ENCODE measurements around the gene DHX15. TPM values are rescaled to one million over a fixed set of nuclear protein-coding genes. Genes with fewer than 3 reads are reported as not detected.

DHX15 gene
- total RNA-seq, 1 donor from 2014 or later = 190 TPM

GRCh38 chr4:24495388-24495787 lies 89.0 kb downstream of the DHX15 start:
- Mint-ChIP-seq H3K27ac (no peak overlapping the region), H3K4me3 (no peak overlapping the region), H3K36me3 (no peaks in the 10 kb centered on the region), H3K4me1 (no peaks in the 10 kb centered on the region), H3K9me3 (no peaks in the 10 kb centered on the region), H3K27me3 (ENCODE audit: low read depth) (peaks cover 38% of the 10 kb centered on the region)
- DNase-seq (ENCODE audit: low spot score in 2 of 2, unreplicated experiment in 2 of 2) = no peak
- TF ChIP-seq, protein P1, sequence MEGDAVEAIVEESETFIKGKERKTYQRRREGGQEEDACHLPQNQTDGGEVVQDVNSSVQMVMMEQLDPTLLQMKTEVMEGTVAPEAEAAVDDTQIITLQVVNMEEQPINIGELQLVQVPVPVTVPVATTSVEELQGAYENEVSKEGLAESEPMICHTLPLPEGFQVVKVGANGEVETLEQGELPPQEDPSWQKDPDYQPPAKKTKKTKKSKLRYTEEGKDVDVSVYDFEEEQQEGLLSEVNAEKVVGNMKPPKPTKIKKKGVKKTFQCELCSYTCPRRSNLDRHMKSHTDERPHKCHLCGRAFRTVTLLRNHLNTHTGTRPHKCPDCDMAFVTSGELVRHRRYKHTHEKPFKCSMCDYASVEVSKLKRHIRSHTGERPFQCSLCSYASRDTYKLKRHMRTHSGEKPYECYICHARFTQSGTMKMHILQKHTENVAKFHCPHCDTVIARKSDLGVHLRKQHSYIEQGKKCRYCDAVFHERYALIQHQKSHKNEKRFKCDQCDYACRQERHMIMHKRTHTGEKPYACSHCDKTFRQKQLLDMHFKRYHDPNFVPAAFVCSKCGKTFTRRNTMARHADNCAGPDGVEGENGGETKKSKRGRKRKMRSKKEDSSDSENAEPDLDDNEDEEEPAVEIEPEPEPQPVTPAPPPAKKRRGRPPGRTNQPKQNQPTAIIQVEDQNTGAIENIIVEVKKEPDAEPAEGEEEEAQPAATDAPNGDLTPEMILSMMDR (IDR thresholded peaks at IDR 0.05; ENCODE audit: unreplicated experiment) = no peak

GRCh38 chr4:24489870-24490269 lies 94.5 kb downstream of the DHX15 start:
- no peaks in the 10 kb centered on the region for H3K4me1 Mint-ChIP-seq
- H3K27ac Mint-ChIP-seq = no peak overlapping the region
- no peaks in the 10 kb centered on the region for H3K36me3 Mint-ChIP-seq
- no peak for DNase-seq (ENCODE audit: low spot score in 2 of 2, unreplicated experiment in 2 of 2)
- TF ChIP-seq, protein P1 (IDR thresholded peaks at IDR 0.05; ENCODE audit: unreplicated experiment) = no peak
- no peak overlapping the region for H3K4me3 Mint-ChIP-seq
- H3K27me3 Mint-ChIP-seq (ENCODE audit: low read depth) = peaks cover 10% of the 10 kb centered on the region
- H3K9me3 Mint-ChIP-seq = no peaks in the 10 kb centered on the region

DNA sequence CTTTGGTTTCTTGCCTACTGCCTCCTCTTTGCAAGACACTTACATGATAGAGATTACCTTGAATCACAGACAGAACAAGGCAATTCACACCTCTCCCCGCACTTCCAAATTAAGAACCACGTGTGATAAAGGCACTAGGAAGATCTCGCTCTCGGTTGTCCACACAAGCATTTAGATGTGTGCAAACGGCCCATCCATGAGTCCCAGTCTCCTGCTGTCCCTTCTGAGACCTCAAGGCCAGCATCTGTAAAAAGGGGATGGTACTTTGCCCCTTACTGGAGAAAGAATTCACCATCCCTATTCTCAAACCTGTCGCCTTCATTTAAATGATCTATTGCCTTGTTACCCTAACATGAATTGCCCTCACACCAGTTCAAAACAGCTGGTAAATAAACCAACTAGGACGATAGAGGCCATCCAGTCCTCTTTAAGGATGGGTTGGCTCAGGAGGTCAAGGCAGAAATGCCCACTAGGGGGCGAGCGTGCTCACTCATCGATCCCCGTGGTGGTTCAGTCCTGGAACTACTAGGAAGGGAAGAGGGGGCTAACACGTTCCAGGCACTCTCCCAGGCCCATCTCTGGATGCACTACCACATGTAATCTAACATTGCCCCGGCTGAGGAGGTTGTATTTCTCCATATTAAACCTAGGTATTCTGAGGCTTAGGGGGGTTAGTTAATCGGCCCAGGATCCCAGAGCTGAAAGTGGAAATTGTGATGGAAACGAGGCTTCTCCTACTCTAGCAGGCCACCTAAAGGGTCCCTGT lies 95.8 kb downstream of the DHX15 start:
- Mint-ChIP-seq H3K27ac (no peak overlapping the region), H3K4me1 (no peaks in the 10 kb centered on the region), H3K27me3 (ENCODE audit: low read depth) (peaks cover 3% of the 10 kb centered on the region), H3K9me3 (no peaks in the 10 kb centered on the region), H3K4me3 (no peak overlapping the region), H3K36me3 (no peaks in the 10 kb centered on the region)
- TF ChIP-seq, protein P1 (IDR thresholded peaks at IDR 0.05; ENCODE audit: unreplicated experiment) = peak; percentile 90
- DNase-seq (ENCODE audit: low spot score in 2 of 2, unreplicated experiment in 2 of 2) = peak; percentile 42 to 83

DNA sequence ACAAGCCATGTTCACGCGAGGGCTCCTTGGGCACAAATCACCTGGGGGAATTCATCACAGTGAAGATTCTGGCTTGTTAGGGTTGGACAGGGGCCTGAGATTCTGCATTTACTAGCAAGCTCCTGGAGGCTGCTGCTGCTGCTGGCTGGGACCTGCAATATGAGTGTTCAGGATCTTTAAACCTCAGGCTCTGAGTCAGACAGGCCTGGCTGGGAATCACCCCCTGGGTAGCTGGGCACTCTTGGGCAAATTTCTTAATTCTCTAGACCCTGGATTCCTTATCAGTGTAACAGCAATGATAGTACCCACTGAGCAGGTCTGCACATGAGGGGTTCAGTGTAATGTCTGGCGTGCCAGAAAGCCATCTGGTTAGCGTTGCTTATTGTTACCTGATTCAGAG lies 101.5 kb downstream of the DHX15 start:
- Mint-ChIP-seq H3K27ac (no peak overlapping the region), H3K4me1 (peaks cover 4% of the 10 kb centered on the region), H3K36me3 (no peaks in the 10 kb centered on the region), H3K9me3 (no peaks in the 10 kb centered on the region), H3K4me3 (no peak overlapping the region), H3K27me3 (ENCODE audit: low read depth) (peaks cover 11% of the 10 kb centered on the region)
- TF ChIP-seq, protein P1 (IDR thresholded peaks at IDR 0.05; ENCODE audit: unreplicated experiment) = no peak
- no peak for DNase-seq (ENCODE audit: low spot score in 2 of 2, unreplicated experiment in 2 of 2)

DNA sequence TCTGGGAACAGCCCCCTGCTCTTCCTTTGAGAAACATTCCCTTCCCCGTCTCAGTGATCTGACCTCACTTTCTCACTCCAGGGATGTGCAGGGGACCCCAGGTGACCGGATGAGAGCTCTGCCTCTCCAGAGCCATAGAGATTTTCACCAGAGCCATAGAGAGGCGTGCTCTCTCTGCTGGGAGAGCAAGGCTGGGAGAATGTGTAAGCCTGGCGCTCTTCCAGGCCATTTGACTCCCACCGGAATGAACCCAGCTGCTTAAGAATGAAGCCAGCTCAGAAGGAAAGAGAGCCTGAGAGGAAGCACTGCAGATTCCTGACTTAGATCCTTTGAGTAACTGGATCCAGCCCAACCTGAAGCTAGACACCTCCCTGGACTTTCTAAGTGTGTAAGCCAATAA lies 106.4 kb downstream of the DHX15 start:
- TF ChIP-seq, protein P1 (IDR thresholded peaks at IDR 0.05; ENCODE audit: unreplicated experiment) = no peak
- peak in 1 of 2 experiments; percentile 43 for DNase-seq (ENCODE audit: low spot score in 2 of 2, unreplicated experiment in 2 of 2)
- Mint-ChIP-seq H3K9me3 (no peaks in the 10 kb centered on the region), H3K4me1 (peaks cover 10% of the 10 kb centered on the region), H3K36me3 (no peaks in the 10 kb centered on the region), H3K27me3 (ENCODE audit: low read depth) (peaks cover 44% of the 10 kb centered on the region), H3K27ac (peak overlapping the region; percentile 19), H3K4me3 (no peak overlapping the region)

Small RNA genes within 50 kb of the gene (microRNA-seq; reads per million reads assigned to microRNA genes)
- not detected for gene MIR573

Other genes starting within 250 kb of the DHX15 start
- gene SOD3, start 211.0 kb upstream of the DHX15 start, total RNA-seq = 5.7 to 6.5 TPM (median 5.8 TPM) in 3 replicates